HepG2 (cell line): ENCODE results near the gene ALG3. TPM values are rescaled to one million over a fixed set of nuclear protein-coding genes. Genes with fewer than 3 reads are reported as not detected.

ENCODE experiments used
- CBX2 ChIP-seq, 2 experiments: fragments of 200-600 bp in 1 of 2; sonication (generic); formaldehyde crosslinking in 1 of 2; IDR thresholded peaks; 2 replicates each; pipeline versions ENCODE4 v1.7.0 to v1.8.1; 2018 to 2022; ENCODE audit warnings: low read depth in 2 of 2, low read length in 1 of 2, mild to moderate bottlenecking in 1 of 2, missing genetic modification reagents in 1 of 2
- REST ChIP-seq, 2 experiments: IDR thresholded peaks; 2 replicates each; pipeline ENCODE4 v1.6.1; 2011 to 2012; ENCODE audit warnings: low read length in 2 of 2, borderline replicate concordance in 1 of 2, low read depth in 1 of 2, mild to moderate bottlenecking in 1 of 2, moderate library complexity in 1 of 2
- TOPORS ChIP-seq: sonication (generic); formaldehyde crosslinking; IDR thresholded peaks from 2 replicates; pipeline ENCODE4 v1.8.0; 2023; ENCODE audit warnings: mild to moderate bottlenecking, missing genetic modification reagents
- ZBTB10 ChIP-seq: sonication (generic); formaldehyde crosslinking; IDR thresholded peaks from 2 replicates; pipeline ENCODE4 v1.4.0; 2020; ENCODE audit warnings: missing genetic modification reagents, borderline replicate concordance
- ZBTB4 ChIP-seq: sonication (generic); formaldehyde crosslinking; IDR thresholded peaks from 2 replicates; pipeline ENCODE4 v1.4.0; 2020; ENCODE audit warnings: missing genetic modification reagents, mild to moderate bottlenecking, borderline replicate concordance
- ZMYM3 ChIP-seq: sonication (generic); formaldehyde crosslinking; IDR thresholded peaks from 2 replicates; pipeline ENCODE4 v1.5.1; 2020; ENCODE audit warnings: mild to moderate bottlenecking, missing genetic modification reagents
- ZNF3 ChIP-seq: IDR thresholded peaks from 2 replicates; pipeline ENCODE4 v1.7.0; 2017; ENCODE audit warnings: inconsistent platforms
- ZNF710 ChIP-seq: sonication (generic); formaldehyde crosslinking; IDR thresholded peaks from 2 replicates; pipeline ENCODE4 v1.5.0; 2020; ENCODE audit warnings: mild to moderate bottlenecking, missing genetic modification reagents, borderline replicate concordance
- polyA plus RNA-seq, 8 experiments: library from polyadenylated mRNA; depleted of rRNA in 3 of 8; stranded (reverse) in 7 of 8; unstranded in 1 of 8; fragments of >200 nt; fragmentation: Illumina TruSeq in 4 of 8; extraction: Trizol in 4 of 8; gene quantifications; 2 replicates each; pipeline versions ENCODE4 v1.2.1 to v1.2.3, GENCODE V29; 2011 to 2016; ENCODE audit warnings: low read depth in 4 of 8, missing spikeins in 1 of 8, mixed read lengths in 1 of 8; ENCODE audit not compliant: insufficient read depth in 1 of 8
- total RNA-seq, 5 experiments: library from RNA; depleted of rRNA; stranded (reverse); fragments of >200 nt; fragmentation: Illumina TruSeq; extraction: Trizol; gene quantifications; 2 replicates each; pipeline ENCODE4 v1.2.3, GENCODE V29; 2016; ENCODE audit warnings: low read depth in 1 of 5

Gene ALG3
- total and polyA plus RNA-seq, 2 of the 13 experiments (the other 11 are each of a cell fraction or from before 2014, with no cell fraction given): 46.6 to 57.1 TPM

- TF ChIP-seq ZBTB4: peak; percentile 96
- 0 out of 2 replicates have a peak, but pooled peaks have one; percentile 61 for TF ChIP-seq ZMYM3 (CRISPR knock-in tag)
- peak; percentile 99 for TF ChIP-seq TOPORS (CRISPR knock-in tag)
- TF ChIP-seq CBX2 (IDR thresholded peaks at IDR 0.05; ENCODE audit: low read depth, low read length): no peak
- no peak for TF ChIP-seq CBX2 (CRISPR knock-in tag; IDR thresholded peaks at IDR 0.05; ENCODE audit: low read depth)
- TF ChIP-seq ZBTB10 (CRISPR knock-in tag): no peak; the same call in 1 of the 2 replicates
- TF ChIP-seq ZNF710 (CRISPR knock-in tag): no peak
- TF ChIP-seq ZNF3 (CRISPR knock-in tag): no peak
- TF ChIP-seq REST (IDR thresholded peaks at IDR 0.05; ENCODE audit: borderline replicate concordance in 1 of 2, low read depth in 1 of 2, low read length in 2 of 2): peak in 1 of 2 experiments; percentile 66; a peak in 1 of 4 replicates
These were observed 7.1 kb downstream of the ALG3 start (continued) for GRCh38 chr3:184241447-184242296.
